GM21529 (cell line): ENCODE measurements around the gene MVK.

ENCODE experiments used
- ATAC-seq: cut with Tn5 transposase; IDR thresholded peaks from one replicate; pipeline ENCODE4 v1.9.1; 2021; ENCODE audit not compliant: unreplicated experiment

MVK gene

DNA sequence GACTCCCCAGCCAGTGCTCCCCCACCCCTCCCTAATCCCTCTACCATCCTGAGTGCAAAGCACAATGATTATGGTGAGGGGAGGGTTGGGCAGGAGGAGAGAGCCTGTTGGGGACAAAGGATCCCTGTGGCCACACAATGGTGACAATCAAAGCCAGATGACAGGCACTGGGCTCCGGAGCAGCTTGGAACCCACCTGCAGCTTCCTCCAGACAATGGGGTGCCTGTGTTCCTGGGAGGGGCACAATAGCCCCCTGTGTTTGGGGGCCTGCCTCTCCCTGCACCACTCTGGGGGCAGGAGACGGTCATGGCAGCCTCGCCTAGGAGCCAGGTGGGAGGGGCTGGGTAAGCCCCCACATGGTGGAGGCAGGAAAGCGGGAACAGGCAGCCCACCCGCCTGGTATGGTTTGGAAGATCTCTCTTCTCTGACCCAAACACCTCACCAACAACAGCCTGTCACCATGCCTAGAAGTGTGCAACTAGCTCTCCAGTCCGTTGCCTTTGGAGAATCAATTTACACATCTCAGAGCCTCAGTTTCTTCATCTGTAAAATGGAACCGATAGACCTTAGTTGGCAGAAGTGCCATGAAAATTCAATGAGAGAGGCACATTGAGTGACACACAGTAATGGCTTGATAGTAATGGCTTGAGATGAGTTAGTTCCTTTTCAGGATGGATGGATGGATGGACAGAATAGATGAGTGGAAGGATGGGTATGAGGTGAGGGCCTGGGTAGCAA, 53.0 kb downstream of the MVK start:
- no peak for ATAC-seq

DNA sequence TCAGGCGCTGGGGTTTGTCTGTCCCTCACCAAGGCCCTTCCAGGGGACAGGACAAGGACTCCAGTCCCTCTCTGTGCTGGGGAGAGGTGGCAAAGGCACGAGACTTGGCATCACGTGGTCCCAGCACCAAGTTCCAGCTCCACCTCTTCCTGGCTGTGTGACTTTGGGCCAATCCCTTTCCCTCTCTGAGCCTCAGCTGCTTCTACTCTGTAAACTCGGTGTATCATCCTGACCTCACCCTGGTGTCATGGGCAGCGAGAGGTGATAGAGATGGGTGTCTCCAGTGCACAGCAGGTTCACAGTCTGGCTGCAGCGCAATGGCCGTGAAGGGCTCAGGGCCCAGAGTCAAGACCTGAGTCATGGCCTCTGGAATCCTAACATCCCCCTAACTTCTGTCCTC, 54.0 kb downstream of the MVK start:
- ATAC-seq, result no peak

DNA sequence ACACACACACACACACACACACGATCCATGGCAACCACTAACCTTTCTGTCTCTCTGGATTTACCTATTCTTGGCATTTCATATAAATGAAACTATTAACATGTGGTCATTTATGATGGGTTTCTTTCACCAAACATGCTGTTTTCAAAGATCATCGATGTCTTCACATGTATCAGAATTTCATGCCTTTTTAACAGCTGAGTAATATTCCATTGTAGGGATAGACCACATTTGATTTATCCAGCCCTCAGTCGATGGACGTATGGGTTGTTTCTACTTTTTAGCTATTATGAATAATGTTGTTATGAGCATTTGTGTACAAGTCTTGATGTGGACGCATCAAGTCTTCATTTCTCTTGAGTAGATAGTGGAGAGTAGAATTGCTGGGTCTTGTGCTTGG, 56.5 kb downstream of the MVK start:
- no peak for ATAC-seq

GRCh38 chr12:109630815-109631214, 57.2 kb downstream of the MVK start:
- ATAC-seq, result no peak

- no peak for ATAC-seq
Measured at GRCh38 chr12:109631302-109631701, 57.7 kb downstream of the MVK start.

DNA sequence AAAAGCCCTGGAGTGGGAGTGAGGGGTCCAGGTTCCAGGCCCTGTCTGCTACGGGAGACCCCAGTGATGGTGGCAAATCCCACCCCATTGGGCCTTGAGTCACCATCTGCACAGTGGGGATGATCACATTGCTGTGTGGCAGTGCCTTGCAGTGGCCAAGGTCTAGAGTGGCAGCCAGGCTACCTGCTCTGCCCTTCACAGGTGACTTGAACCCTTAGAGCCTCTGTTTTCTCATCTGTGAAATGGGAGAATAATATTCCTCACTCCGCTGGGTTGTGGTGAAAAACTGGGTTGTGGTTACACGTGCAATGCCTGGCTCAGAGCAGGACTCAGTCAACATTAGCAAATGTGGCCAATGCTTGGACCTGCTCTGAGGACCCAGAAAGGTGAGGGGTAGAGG, 58.2 kb downstream of the MVK start:
- ATAC-seq, result no peak

GRCh38 chr12:109632342-109632741, 58.7 kb downstream of the MVK start:
- ATAC-seq, result no peak

DNA sequence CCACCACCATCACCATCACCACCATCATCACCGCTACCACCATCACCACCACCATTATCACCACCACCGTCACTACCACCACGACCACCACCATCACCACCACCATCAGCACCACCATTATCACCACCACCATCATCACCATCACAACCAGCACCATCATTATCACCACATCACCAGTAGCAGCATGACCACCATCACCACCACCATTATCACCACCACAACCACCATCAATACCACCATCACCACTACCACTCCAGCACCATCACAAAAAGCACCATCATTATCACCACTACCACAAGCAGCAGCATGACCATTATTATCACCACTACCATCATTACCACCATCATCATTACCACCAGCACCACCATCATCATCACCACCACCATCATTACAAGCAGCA, 62.1 kb downstream of the MVK start:
- ATAC-seq, result no peak

DNA sequence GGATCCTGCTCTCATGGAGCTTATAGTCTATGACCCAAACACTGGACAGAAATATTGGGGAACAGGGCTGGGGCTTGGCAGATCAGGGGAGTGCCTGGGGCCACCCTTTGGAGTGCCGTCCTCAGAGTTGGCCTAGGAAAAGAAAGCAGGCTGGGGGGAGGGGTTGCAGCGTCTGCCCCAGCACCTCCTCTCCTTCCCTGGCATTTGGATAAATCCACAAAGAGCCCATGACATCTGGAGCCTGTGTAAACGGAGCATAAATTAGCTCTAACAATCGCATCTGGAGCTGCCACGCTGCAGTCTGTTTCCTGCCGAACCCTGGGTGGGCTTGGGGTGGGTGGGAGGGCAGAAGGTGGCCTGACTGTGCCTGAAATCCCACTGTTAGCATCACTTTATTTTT, 63.8 kb downstream of the MVK start:
- ATAC-seq, result no peak

DNA sequence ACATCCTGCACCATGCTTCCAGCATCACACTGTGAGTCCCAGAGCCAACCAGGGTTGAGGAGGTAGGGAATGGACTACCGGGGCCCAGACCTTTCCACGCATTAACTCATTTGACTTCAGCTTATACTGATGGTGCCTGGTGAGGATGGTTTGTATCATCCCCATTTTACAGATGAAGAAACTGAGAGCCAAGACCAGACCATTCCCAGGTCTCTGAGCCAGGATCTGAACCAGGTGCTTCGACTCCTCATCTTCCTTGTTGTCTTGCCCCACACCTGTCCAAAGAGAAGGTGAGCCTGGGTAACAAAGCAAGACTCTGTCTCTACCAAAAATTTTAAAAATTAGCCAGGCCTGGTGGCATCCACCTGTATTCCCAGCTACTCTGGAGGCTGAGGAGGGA, 64.4 kb downstream of the MVK start:
- no peak for ATAC-seq

DNA sequence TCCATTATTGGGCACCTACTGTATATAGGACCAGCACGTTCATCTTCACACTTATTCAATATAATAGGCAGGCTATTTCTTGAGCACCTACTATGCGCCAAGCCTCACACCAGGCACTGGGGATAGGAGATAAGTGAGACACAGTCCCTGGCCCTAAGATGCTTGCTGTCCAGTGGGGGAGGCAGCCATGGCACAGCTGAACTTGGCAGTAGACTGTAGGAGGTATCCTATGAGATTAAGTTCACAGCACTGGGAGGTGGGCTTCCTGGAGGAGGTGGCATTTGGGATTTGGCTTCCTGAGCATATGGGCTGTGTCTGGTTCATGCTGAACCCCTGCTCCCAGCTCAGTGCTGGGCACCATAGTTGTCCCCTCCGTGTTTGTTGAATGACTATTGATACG, 65.1 kb downstream of the MVK start:
- no peak for ATAC-seq

DNA sequence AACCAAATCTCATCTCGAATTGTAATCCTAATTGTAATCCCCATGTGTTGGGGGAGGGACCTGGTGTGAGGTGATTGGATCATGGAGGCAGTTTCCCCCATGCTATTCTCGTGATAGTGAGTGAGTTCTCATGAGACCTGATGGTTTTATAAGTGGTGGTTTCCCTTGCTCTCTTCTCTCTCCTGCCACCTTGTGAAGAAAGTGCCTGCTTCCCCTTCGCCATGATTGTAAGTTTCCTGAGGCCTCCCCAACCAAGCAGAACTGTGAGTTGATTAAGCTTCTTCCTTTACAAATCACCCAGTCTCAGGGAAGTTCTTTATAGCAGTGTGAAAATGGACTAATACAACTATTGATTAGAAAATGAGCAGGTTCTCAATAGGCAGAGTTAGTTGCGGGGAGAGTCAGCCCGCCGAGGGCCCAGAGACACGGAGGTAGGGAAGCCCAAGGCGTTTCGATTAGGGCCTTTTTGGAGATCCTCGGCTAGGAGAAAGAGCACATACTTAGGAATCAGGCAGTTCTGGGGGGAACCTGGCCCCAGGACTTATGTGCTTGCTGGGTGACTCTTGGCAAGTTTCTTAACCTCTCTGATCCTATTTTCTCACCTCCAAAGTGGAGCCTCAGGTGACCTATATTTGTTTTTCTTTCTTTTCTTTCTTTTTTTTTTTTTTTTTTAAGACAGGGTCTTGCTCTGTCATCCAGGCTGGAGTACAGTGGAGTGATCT, 65.7 kb downstream of the MVK start:
- ATAC-seq, result no peak

DNA sequence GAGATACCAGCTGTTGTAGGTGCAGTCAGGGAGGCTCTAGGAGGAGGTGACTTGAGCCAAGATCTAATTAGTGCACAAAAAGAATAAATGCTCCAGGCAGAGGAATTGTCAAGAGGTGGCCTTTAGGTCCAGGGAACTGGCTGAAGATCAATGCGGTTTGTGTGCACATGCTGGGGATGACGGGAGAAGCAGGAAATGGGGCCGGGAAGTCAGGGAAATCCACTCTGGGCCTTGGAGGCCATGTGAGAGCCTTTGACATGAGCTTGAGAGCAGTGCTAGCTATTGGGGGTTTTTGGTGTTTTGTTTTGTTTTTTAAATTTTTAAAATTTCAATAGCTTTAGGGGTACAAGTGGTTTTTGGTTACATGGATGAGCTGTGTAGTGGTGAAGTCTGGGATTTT, 67.4 kb downstream of the MVK start:
- ATAC-seq, result no peak

- ATAC-seq, result no peak
Measured at GRCh38 chr12:109641422-109641821, 67.8 kb downstream of the MVK start.

GRCh38 chr12:109642506-109643132, 69.0 kb downstream of the MVK start:
- ATAC-seq, result no peak

DNA sequence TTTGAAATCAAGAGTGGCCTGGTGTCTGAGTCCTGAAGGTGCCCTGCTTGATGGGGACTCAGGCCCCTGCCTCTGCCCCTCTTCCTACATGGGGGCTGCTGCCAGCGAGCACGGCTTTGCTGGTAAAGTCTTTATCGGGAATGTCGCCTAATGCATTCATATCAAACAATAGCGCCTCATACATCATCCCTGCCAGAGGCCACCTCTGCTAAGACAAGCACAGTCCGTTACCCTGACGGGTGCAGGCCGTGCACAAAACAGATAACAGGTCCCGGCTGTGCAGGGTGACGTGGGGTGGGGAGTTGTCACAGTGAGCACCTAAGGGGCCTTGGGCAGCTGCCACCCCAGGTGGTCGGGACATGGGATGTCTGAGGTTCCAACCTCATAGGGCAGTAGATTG, 71.6 kb downstream of the MVK start:
- no peak for ATAC-seq

DNA sequence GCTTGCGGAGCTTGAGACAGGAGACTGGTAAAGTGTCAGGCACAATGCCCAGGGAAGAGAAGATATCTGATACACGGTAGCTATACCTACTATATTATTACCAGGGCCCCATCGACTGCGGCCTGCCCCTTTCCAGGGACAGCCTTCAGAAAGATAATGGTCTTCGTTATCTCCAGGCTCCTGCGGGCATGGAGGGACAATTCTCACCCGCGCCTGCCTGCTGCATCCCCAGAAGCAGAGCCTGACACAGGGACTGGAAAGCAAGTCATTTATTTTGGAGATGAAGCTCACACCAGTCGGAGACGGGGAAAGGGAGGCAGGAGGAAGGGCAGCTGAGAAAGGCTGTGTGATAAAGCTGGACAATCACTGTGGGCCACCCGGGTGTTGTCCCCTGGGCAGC, 72.1 kb downstream of the MVK start:
- no peak for ATAC-seq
